A673 (cell line): ENCODE data around the gene NEIL3.

Experiments
- CTCF ChIP-seq: fragments of 300-800, 200-600 bp; sonication (generic); conservative IDR thresholded peaks from 2 replicates; pipeline ENCODE4 v1.5.1; 2017; ENCODE audit warnings: low read depth, mild to moderate bottlenecking, antibody characterized with exemption, low read length, moderate library complexity, mixed read lengths
- EZH2 ChIP-seq: fragments of 200-600 bp; sonication (generic); IDR thresholded peaks from 2 replicates; pipeline ENCODE4 v1.6.1; 2017; ENCODE audit warnings: borderline replicate concordance, low read depth, mild to moderate bottlenecking, mixed read lengths, antibody characterized with exemption, low read length; ENCODE audit not compliant: poor library complexity, severe bottlenecking

DNA sequence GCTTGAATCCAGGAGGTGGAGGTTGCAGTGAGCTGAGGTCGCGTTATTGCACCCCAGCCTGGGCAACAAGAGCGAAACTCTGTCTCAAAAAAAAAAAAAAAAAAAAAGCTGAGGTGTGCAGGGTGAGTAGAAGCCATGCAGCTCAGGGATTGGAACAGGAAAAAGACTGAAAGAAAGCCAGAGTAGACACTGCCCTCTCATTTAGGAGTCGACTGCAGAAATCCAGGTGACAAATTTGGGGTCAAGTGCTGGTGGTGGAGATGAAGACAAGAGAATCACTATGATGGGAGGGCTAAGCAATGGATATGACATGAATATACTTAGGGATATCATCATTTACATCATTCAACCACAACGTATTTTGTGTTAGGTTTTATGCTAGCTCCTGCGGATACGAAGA is 1.9 kb downstream of the NEIL3 start:
- TF ChIP-seq CTCF, result no peak
- TF ChIP-seq EZH2, result no peak
